ENCODE measurements around the gene MIOX.

MIOX gene

DNA sequence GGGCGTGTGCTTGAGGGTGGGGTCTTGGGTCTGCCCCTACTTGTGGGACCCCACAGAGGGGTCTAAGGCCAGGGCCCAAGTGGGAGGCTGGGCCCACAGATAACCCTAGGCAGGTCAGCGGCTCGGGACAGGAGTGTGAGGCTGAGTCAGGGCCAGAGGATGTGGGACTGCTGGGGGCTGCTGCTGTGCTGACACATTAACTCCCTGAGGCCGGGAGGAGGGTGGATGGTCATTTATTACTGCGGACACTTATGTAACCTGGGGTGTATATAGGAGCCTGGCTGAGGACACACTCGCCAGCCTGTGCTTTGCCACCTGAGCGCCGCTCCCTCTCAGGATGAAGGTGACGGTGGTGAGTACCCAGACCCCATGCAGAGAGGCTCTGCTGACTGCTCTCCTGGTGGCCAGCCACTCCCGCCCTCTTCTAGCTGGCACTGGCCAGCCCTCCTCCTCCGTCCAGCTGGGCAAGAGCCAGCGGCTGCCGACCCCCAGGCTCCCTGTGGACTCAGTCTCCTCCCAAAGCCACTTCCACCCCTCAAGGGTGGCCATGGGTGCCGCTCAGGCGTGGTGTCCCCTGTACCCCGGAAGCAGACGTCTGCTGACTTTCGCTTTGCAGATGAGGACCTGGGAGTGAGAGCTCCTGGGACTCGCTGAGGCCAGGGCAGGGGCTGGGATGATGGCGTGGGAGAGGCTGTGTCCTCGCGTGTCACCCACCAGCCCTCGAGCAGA is at the start of gene MIOX:
MIOX (plus strand) TSS at position 299 of the 729 bp plus-strand sequence; CDS start at position 338, 39 bp downstream.
- DNase-seq (ENCODE audit: low spot score), result no peak

DNA sequence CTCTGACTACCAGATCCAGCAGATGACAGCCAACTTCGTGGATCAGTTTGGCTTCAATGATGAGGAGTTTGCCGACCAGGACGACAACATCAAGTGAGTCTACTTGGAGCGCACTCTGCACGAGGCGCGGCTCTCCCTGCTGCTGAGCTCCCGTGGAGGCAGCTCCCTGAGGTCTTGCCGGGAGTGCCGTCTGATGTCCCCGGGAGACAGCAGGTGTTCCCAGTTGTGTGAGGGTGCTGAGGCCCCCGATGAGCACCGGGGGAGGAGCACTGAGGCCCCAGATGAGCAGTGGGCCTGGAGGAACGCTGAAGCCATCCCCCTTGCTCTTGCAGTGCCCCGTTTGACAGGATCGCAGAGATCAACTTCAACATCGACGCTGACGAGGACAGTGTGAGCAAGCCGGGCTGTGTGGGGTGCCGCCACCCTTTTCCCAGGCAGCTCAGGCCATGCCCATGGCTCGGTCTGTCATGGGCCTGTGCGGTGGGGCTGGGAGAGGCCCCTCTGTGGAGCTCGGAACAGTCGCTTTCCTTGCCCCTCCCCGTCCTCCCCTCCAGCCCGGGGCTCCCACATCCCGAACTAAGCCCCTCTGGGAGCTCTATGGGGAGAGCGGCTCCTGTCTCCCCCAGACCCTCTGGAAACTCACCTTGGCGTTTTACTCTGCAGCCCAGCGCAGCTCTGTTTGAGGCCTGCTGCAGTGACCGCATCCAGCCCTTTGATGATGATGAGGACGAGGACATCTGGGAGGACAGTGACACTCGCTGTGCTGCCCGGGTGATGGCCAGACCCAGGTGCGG is 49.0 kb upstream of the MIOX start:
- DNase-seq (ENCODE audit: low spot score), result no peak

DNA sequence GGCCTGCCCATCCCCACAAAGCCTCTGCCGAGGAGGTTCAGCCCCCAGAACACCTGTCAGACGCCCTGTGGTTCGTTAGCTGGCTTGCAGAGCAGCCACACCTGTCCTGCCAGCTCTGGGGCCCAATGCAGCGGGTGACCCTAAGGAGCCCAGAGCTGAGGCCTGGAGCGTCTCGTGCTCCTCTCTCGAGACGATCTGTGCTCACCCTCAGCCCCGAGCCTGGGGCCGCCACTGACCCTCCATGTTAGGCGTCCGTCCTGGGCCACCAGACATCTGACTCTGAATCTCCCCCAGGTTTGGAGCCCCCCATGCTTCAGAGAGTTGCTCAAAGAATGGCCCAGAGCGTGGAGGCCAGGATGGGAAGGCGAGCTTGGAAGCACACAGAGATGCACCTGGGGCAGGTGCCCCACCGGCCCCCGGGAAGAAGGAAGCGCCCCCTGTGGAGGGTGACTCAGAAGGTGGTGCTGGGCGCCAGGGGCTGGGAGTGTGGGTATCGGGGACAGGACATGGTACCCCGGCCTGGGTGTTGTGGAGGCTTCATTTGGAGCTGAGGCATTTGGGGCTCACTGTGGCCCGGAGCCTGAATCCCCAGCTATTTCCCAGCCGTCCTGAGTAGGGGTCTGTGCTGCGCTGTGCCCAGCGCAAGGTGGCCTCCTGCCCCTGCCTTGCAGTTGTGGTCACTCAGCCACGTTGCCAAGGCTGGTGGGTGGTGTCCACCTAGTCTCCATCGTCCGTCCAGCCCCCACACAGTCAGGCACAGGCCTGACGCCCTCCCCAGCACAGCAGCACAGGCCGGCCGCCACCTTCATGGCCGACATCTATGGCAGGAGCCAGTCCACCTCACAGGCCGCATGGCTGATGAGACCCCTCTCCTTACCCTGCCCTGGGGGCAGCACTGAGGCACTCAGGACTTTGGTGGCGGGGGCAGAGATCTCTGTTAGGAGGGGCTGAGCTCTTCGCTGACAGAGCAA is 48.1 kb upstream of the MIOX start:
- no peak for DNase-seq (ENCODE audit: low spot score)

DNA sequence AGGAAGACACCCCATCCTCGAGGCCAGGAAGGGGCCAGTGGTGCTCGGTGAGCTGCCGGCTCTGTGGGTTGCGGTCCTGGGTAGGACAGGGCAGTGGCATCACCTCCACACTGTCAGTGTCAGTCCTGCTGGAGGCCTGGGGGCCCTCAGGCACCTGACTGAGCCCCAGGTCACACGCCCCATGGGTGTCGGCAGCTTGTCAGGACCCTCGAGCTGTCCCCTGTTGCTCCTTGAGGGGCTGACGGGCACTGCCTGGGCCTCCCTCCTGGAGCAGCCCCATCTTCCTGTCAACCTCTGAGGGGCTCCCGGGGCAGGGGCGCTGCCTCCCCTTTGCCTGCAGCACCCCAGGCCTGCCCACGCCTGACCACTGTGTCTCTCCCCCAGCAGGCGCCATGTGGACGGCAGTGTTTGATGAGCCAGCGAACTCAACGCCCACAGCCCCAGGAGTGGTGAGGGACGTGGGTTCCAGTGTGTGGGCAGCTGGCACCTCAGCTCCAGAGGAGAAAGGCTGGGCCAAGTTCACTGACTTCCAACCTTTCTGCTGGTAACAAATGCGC is 47.3 kb upstream of the MIOX start:
- DNase-seq (ENCODE audit: low spot score), result no peak

DNA sequence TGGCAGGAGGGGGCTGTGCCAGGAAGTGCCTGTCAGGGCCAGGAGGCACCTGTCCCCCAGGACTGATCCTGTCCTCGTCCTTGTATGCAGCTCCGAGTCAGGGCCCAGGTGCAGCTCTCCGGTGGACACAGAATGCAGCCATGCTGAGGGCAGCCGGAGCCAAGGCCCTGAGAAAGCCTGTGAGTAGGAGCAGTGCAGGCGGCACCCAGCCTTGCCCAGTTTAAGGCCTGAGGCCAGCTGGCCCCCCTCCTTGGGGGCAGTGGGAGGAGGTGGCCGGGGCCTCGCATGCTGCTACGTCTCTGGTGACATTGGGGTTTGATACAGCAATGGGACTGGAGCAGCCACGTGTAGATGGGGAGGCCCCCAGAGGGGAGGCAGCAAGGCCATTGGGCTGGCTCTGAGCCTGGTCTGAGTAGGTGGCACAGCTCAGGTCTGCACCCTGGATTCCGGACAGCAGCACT is 46.8 kb upstream of the MIOX start:
- DNase-seq (ENCODE audit: low spot score), result no peak

DNA sequence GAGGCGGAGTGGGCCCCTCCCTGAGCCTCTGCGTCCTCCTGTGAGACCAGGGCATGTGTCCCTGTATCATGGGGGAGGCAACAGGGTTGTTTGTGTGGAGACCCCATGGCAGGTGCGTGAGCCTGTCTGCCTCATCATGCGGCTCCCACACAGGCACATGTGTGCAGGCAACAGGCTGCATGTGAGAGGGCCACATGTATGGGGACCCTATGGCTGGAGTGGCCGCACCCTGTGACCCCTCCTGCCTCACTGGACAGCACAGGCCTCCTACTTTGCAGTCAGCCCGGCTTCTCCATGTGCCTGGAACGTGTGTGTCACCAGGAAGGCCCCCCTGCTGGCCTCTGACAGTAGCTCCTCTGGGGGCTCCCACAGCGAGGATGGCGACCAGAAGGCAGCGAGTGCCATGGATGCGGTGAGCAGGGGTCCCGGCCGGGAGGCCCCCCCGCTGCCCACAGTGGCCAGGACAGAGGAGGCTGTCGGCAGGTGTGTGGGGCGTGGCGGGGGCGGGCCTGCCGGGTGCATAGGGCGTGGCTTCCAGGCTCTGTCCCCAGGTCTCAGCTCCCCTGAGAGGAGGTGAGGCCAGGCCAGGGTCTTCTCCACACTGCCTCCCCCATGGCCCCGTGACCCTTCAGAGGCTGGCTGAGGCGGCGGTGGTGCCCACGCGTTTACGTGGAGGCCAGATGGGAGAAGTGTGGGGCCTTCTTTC is 46.0 kb upstream of the MIOX start:
- no peak for DNase-seq (ENCODE audit: low spot score)

DNA sequence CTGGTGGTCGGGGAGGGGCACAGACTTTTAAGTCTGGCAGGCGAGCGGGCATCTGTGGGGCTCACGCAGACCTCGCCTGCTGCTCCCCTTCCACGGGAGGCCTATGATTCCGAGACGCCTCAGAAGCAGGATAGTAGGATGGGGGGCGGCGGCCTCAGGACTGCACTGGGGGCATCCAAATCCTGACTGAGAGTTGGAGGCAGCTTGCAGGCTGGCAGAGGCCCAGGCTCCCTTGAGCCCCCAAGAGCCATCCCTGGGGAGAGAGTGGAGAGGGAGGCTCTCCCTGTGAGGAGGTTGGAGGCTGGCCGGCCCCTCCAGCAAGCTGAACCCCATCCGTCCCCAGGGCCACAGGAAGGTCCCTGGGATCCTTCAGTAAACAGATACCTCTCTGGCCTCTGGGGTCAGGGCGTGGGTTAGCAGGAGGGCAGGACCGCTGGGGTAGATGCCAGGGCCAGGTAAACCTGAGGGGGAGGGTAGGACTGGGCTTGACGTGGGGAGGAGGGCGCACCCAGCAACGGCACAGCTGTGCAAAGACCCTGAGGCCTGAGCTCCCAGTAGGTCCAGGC is 45.1 kb upstream of the MIOX start:
- DNase-seq (ENCODE audit: low spot score), result no peak

DNA sequence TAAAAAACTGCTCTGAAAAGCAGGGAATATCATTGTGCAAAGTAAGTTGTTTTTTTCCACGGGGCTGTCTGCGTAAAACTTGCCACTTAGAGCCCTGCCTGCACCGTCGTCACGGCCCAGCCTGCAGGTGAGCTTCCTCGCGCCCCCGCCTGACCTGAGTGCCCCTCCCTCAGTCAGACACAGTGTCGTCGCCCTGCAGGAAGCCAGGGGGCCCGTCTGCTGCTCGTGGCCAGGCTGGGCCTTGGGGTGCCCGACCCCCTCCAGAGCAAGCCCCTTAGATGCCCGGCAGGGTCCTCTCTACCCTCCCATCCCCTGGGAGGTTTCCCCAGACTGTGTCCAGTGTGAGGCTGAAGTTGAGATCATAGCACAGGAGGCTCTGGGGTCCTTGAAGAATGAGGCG is 43.5 kb upstream of the MIOX start:
- no peak for DNase-seq (ENCODE audit: low spot score)

DNA sequence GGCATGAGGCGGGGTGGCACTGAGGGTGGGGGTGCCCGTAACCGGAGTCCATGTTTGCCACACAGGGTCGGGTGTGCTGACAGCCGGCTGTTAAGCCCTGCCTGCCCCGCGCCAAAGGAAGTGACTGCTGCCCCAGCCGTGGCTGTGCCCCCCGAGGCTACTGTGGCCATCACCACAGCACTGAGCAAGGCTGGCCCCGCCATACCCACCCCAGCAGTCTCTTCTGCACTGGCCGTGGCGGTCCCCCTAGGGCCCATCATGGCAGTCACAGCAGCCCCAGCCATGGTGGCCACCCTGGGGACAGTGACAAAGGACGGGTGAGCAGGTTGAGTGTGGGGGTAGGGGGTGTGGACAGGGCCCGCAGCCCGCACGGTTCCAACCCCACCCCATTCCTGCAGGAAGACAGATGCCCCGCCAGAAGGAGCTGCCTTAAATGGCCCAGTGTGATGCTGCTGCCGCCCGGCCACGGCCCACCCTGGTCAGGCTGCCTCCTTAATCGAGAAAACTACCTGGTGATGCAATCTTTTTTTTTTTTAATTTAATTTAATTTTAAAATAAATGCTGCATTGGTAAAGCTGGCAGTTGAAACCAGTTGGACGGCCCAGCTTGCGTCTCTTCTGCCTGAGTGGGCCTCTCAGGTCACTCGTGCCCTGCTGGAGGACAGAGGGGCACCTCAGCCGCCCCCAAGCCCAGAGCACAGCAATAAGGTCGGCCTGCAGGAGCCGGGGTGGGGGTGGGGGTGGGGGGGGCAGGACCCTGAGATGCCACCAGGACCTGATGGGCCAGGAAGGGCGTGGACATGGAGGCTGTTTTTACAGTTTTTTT is 42.6 kb upstream of the MIOX start:
- DNase-seq (ENCODE audit: low spot score), result no peak

DNA sequence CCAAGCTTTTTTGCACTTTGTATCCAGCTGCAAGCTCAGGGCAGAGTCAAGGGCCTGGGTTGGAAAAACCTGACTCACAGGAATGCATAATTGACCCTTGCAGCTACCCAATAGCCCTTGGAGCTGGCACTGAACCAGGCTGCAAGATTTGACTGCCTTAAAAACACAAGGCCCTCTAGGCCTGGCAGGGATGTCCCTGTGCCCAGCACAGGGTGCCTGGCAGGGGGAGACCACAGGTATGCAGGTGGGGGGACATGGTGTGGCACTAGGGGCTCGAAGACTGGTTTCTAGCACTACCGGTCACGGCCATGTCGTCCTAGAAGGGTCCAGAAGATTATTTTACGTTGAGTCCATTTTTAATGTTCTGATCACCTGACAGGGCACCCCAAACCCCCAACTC is 42.0 kb upstream of the MIOX start:
- DNase-seq (ENCODE audit: low spot score), result no peak

DNA sequence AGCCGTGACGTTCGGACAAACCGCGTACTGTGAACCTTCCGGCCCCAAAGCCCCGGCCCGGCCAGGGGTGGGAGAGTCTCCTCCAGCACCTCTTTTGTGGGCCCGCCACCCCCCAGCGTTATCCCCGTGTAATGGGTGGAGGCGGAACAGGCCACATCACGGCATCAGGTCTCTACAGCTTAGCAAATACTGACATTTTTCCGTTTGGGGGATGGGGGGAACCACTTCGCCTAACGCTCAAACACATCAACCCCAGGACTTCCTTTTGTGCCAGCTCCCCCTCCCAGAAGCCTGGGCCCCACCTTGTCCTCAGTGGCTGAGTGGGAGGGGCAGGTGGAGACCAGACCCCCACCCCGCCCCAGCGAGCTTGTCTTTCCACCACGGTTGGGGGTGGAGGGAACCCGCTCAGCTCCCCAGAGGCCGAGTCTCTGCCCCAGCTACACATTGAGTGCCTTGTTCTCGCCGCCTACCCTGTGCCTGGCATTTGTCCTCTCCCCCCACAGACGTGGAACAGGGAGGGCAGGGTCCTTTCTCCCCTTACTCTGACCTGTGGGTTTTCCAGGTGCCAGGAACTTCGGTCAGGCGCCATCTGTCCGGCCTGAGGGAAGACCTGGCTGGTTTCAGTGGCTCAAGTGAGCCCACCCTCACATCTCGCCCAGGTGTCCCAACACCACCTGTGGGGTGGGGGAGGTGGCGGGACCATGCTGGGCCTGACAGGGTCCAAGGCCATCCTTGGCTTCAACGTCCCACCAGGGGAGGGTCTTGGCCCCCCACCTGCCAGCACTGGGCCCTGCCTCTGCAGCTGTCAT is 41.4 kb upstream of the MIOX start:
- no peak for DNase-seq (ENCODE audit: low spot score)

DNA sequence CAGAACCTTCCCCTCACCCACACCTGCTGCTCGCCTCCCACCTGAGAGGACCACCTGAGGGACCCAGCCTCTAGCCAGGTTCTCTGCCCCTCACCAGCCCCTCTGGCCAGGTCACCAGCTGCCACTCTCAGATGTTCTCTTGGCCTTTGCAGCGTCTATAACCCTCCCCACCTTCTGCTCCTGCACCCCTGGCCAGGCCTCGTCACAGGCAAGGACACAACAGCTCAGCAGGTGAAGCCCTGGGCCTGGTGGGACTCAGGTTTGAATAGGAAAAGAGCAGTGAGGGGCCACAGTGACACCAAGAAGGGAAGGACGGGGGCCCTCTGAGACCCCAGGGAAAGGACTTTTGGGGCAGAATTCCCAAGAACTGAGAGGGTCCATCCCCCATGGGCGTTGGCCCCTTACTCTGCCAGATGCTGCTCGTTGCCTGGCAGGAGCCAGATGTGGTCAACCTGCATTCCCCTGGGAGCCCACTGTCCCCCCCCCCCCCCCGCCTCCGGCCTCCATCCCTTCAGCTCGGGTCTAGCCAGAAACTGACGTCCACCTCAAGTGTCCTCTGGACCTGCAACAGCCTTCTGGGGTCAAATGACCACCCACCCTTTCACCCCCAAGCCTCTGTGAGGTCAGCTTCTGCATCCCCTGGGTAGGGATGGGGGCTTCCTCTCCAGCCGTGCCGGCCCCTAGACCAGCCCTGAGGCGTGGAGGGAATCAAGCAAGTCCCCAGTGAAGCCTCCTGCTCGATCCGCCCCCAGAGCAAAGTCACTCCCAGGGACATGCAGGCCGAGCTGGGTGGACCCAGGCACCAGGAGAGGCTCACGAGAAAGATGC is 40.6 kb upstream of the MIOX start:
- DNase-seq (ENCODE audit: low spot score), result no peak

DNA sequence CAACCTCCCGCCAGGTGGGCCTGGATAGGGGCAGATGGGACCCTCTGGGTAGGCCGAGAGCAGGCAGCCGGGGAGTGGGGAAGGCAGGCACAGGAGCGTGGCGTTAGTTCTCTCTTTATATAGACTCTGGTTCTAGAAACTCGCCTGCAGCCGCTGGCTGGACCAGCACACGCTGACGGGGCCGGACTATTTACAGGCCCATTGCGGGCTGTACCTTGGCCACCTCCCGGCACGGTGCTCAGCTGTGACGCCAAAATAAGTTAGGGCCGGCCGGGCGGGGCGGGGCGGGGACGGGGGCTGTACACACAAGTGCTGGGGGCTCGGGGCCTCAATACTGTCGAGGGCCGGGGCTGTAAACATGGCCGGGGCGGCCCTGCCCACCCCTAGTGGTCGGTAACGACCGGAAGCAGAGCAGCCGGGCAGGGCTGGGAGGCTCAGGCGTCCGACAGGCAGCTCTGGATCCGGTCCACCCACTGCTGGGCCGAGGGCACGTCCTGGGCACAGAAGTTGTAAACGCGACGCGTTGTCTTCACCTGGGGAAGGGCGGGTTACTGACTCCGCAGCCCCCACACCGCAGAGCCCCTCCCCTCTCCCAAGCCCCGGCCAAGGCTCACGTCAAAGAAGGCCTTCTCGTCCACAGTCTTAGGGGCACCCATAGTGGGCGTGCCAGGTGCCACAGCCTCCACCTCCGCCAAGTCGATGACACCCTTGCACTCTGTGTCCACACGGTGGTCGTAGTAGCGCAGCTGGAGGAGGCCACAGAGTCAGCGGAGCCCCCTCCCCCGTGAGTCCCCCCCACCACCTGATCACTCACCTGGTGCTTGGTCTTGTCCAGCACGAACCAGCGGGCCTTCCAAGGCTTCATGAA is 39.7 kb upstream of the MIOX start:
- no peak for DNase-seq (ENCODE audit: low spot score)

DNA sequence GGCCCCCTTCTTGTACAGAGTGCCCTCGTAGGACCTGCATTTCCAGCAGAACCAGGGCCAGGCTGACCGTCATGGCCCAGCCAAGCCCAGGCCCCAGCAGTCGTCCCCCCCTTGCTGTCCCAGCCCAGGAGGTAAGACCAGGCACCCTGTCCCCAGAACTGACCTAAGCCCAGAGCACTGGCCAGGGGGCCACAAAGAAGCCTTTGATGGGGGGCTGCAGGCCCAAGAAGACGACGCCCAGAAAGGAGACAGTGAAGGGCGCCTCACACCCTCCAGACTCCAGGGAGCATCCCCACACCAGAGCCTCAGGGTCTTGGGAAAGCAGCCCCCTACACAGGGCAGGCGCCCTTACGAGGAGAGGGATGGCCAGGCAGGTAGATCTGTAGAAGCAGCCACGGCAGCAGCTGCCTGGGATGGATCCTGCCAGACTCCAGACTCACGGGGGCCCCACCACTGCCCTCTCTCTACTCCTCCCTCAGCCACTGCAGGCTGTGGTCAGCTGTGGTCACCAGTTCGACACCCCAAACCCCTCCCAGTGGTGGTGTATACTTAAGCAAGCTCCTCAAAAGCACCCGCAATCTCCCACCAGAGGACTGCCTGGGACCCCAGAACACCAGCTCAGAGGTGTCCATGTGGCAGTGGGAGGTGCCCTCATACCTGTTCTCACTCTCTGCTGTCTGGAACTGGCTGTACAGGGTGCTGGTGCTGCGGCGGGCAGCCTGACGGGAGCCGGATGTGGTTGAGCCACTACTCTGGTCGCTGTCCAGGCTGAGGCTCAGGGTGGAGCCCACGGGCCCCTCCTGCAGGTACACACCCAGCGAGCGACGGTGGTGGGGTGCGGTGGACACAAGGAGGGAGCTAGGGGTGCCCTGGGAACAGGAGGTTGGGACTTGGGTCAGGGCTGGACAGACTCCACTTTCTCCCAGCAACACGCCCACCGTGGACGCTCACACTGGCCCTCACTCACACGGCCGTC is 38.8 kb upstream of the MIOX start:
- no peak for DNase-seq (ENCODE audit: low spot score)

DNA sequence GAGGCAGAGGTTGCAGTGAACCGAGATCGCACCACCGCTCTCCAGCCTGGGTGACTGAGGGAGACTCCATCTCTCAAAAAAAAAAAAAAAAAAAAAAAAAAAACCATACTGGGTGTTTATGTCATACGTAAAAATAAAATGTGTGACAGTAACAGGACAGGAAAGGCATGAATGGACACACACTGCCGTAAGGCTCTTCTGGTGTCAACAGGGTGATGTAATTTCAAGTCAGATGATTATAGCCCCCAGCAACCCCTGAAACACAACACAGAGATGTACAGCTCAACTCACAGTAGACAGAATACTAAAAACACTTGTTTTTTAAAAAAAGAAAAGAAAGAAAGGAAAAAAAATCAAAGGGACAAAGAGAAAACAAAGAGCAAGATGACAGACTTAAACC is 34.0 kb upstream of the MIOX start:
- DNase-seq (ENCODE audit: low spot score), result no peak

DNA sequence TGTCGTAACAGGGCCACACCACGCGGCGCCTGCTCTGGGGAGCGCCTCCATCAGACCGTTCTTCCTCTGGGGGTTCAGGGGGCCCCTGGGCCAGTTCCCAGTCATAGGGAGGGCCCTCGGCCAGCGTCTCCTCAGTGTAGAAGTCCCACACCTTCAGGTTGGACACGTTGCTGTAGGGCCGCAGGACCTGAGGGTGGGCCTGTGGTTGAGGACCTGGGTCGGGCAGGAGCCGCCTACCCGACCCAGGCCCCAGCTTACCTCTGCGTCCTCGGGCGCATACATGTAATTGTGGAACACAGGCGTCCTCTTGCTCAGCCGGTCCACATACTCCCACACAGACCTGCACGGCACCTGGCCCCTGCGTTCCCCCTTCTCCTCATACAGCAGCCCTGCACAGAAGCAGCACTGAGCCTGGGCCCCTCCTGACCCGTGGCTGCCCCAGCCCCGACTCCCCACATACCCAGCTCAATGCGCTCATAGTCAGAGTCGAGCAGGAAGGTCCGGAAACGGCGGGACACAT is 32.0 kb upstream of the MIOX start:
- DNase-seq (ENCODE audit: low spot score), result no peak
